CD4-positive, CD25-positive, alpha-beta regulatory T cell (primary cell): ENCODE data around the gene PCNT. TPM values are rescaled to one million over a fixed set of nuclear protein-coding genes. Genes with fewer than 3 reads are reported as not detected.

Experiments used
- ATAC-seq, 2 donors: fragments of 150-1000 bp; cut with Tn5 transposase; one replicate each; pipeline ENCODE4 v1.10.0; 2021; ENCODE audit warnings: low read depth in 2 of 2, moderate number of reproducible peaks in 2 of 2, moderate library complexity in 1 of 2
- DNase-seq, 3 donors: peaks; one replicate each; pipeline versions ENCODE4 v3.0.0 to v3.0.0-alpha.2; 2012 to 2022; ENCODE audit warnings: mixed read lengths in 1 of 3
- H3K27ac ChIP-seq: one replicate; pipeline ENCODE4 v1.7.0; 2013; ENCODE audit warnings: mild to moderate bottlenecking, low read length; ENCODE audit not compliant: insufficient read depth, poor library complexity, severe bottlenecking
- H3K27me3 ChIP-seq: one replicate; pipeline ENCODE4 v1.7.0; 2013; ENCODE audit warnings: low read length; ENCODE audit not compliant: control insufficient read depth, insufficient read depth
- H3K36me3 ChIP-seq: one replicate; pipeline ENCODE4 v1.7.0; 2013; ENCODE audit warnings: mild to moderate bottlenecking, low read length, moderate library complexity; ENCODE audit not compliant: control insufficient read depth, insufficient read depth
- H3K4me1 ChIP-seq: 2 replicates; pipeline ENCODE4 v1.7.0; 2013; ENCODE audit warnings: mild to moderate bottlenecking, low read length; ENCODE audit not compliant: insufficient read depth, control insufficient read depth, poor library complexity, severe bottlenecking
- H3K4me3 ChIP-seq: one replicate; pipeline ENCODE4 v1.7.0; 2013; ENCODE audit warnings: low read depth, mild to moderate bottlenecking, low read length, moderate library complexity
- H3K9me3 ChIP-seq, 2 experiments: 1 replicate in 1 of 2; 2 replicates in 1 of 2; pipeline ENCODE4 v1.7.0; 2013; ENCODE audit warnings: low read length in 2 of 2, mild to moderate bottlenecking in 1 of 2, moderate library complexity in 1 of 2; ENCODE audit not compliant: control insufficient read depth in 2 of 2
- H3K27ac Mint-ChIP-seq, 3 donors: one replicate each; pipeline ENCODE4 v1.8.0; 2020 to 2022; ENCODE audit warnings: mild to moderate bottlenecking in 3 of 3, mixed read lengths in 3 of 3, moderate library complexity in 2 of 3
- H3K27me3 Mint-ChIP-seq: one replicate; pipeline ENCODE4 v1.8.0; 2022; ENCODE audit warnings: mild to moderate bottlenecking, mixed read lengths
- H3K36me3 Mint-ChIP-seq: one replicate; pipeline ENCODE4 v1.8.0; 2020; ENCODE audit warnings: mixed read lengths
- H3K4me1 Mint-ChIP-seq, 4 donors: one replicate each; pipeline ENCODE4 v1.8.0; 2020 to 2022; ENCODE audit warnings: mixed read lengths in 4 of 4, mild to moderate bottlenecking in 1 of 4
- H3K4me3 Mint-ChIP-seq, 4 donors: one replicate each; pipeline ENCODE4 v1.8.0; 2020 to 2022; ENCODE audit warnings: mild to moderate bottlenecking in 4 of 4, mixed read lengths in 4 of 4, moderate library complexity in 3 of 4
- H3K9me3 Mint-ChIP-seq, 7 donors: one replicate each; pipeline ENCODE4 v1.8.0; 2020 to 2022; ENCODE audit warnings: mixed read lengths in 7 of 7, mild to moderate bottlenecking in 3 of 7, moderate library complexity in 2 of 7
- polyA plus RNA-seq, 4 donors: library from polyadenylated mRNA; unstranded; fragments of 300-500 nt; fragmentation: Illumina TruSeq; gene quantifications; one replicate each; pipeline ENCODE4 v1.2.3, GENCODE V29; 2021
- total RNA-seq: library from RNA; stranded (reverse); gene quantifications from one replicate; pipeline ENCODE4 v1.2.3, GENCODE V29; 2022

PCNT gene
- total and polyA plus RNA-seq, 5 donors from 2014 or later, result 5.3 to 64.5 (median 10.5) TPM

- Mint-ChIP-seq H3K27ac (peak overlapping the region in 1 of 3 donors; percentile 65), H3K36me3 (peaks cover 48% of the 10 kb centered on the region), H3K9me3 (peaks cover 0 to 2% (median 0%) of the 10 kb centered on the region in 7 donors), H3K4me1 (peaks cover 15 to 34% (median 26%) of the 10 kb centered on the region in 4 donors), H3K27me3 (no peaks in the 10 kb centered on the region), H3K4me3 (no peak overlapping the region)
- Histone ChIP-seq H3K27me3 (no peaks in the 10 kb centered on the region), H3K9me3 (no peaks in the 10 kb centered on the region), H3K27ac (no peak overlapping the region), H3K4me3 (no peak overlapping the region), H3K36me3 (peaks cover 74% of the 10 kb centered on the region), H3K4me1 (no peaks in the 10 kb centered on the region)
- ATAC-seq, result no peak
- no peak for DNase-seq
Measured at GRCh38 chr21:46489800-46490199, 165.8 kb downstream of the PCNT start.

DNA sequence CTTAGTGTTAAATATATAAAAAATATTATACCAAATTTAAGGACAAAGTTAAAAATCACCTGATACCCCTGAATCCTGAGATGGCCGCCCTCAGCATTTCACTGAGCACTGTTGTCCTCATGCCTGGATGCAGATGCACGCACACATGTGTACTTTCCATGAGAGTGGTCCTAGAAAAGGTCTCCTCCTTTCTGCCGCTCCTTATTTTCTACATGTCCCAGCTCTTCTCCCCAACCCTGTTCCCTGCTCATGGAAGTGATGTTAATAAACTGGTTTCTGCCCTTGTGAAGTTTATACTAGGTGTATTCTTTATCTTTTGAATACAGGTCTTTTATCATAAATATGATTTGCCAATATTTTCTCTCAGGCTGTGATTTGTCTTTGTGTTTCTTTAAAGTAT is 167.6 kb downstream of the PCNT start:
- peak overlapping the region in 1 of 3 donors; percentile 54 for H3K27ac Mint-ChIP-seq
- H3K36me3 Mint-ChIP-seq, result peaks cover 43% of the 10 kb centered on the region
- peaks cover 70% of the 10 kb centered on the region for H3K36me3 ChIP-seq
- DNase-seq (no peak), ATAC-seq (no peak)
- no peak overlapping the region for H3K4me3 ChIP-seq
- H3K27me3 Mint-ChIP-seq, result no peaks in the 10 kb centered on the region
- H3K4me1 Mint-ChIP-seq, result peaks cover 15 to 31% (median 26%) of the 10 kb centered on the region in 4 donors
- H3K9me3 Mint-ChIP-seq, result peaks cover 0 to 2% (median 0%) of the 10 kb centered on the region in 7 donors
- H3K4me1 ChIP-seq, result no peaks in the 10 kb centered on the region
- no peaks in the 10 kb centered on the region for H3K27me3 ChIP-seq
- no peak overlapping the region for H3K27ac ChIP-seq
- no peak overlapping the region for H3K4me3 Mint-ChIP-seq
- no peaks in the 10 kb centered on the region for H3K9me3 ChIP-seq

- ATAC-seq (no peak), DNase-seq (no peak)
- no peaks in the 10 kb centered on the region for H3K9me3 ChIP-seq
- H3K4me3 ChIP-seq, result no peak overlapping the region
- Mint-ChIP-seq H3K27me3 (no peaks in the 10 kb centered on the region), H3K4me3 (no peak overlapping the region), H3K36me3 (peaks cover 42% of the 10 kb centered on the region), H3K4me1 (peaks cover 15 to 35% (median 22%) of the 10 kb centered on the region in 4 donors), H3K9me3 (peaks cover 0 to 2% (median 0%) of the 10 kb centered on the region in 7 donors), H3K27ac (peak overlapping the region in 1 of 3 donors; percentile 16)
- no peaks in the 10 kb centered on the region for H3K27me3 ChIP-seq
- no peak overlapping the region for H3K27ac ChIP-seq
- no peaks in the 10 kb centered on the region for H3K4me1 ChIP-seq
- peaks cover 72% of the 10 kb centered on the region for H3K36me3 ChIP-seq
Measured at GRCh38 chr21:46492851-46493250, 168.9 kb downstream of the PCNT start.

DNA sequence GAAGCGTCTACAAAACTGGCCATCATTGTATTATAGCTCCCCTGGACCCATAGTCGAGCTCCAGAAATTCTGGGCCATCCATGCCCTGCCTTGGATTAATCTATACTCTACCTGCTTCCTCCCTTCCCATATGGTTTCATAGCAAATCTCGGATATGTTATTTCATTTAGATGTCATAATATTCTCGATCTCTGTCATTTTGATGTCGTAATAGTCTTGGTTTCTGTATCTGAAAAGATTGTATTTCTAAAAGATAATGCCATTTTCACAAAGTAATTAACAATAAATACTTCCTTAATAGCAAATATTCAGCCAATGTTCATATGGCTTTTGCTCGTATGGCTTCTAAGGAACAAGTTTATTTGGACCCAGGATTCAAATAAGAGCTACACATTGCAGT is 169.9 kb downstream of the PCNT start:
- DNase-seq (no peak), ATAC-seq (no peak)
- Mint-ChIP-seq H3K36me3 (peaks cover 46% of the 10 kb centered on the region), H3K4me3 (no peak overlapping the region), H3K9me3 (peaks cover 0 to 2% (median 0%) of the 10 kb centered on the region in 7 donors), H3K4me1 (peaks cover 8 to 31% (median 21%) of the 10 kb centered on the region in 4 donors), H3K27me3 (no peaks in the 10 kb centered on the region), H3K27ac (peak overlapping the region in 1 of 3 donors; percentile 76)
- Histone ChIP-seq H3K9me3 (no peaks in the 10 kb centered on the region), H3K27me3 (no peaks in the 10 kb centered on the region), H3K27ac (no peak overlapping the region), H3K4me3 (no peak overlapping the region), H3K36me3 (peaks cover 82% of the 10 kb centered on the region), H3K4me1 (peaks cover 2% of the 10 kb centered on the region)

Other genes starting within 250 kb of the PCNT start
- gene COL6A2, start 226.0 kb upstream of the PCNT start, total RNA-seq, result 12.9 TPM
- 1 to 10 TPM in 2 of 4 donors, under 1 TPM in 2; 0.08 to 3.8 (median 0.83) TPM for gene COL6A2, start 226.0 kb upstream of the PCNT start, polyA plus RNA-seq
- gene FTCD, start 168.6 kb upstream of the PCNT start, total RNA-seq, result not detected
- under 1 TPM in 1 of 4 donors, not detected in 3; 0.38 TPM for gene FTCD, start 168.6 kb upstream of the PCNT start, polyA plus RNA-seq
- gene SPATC1L, start 139.7 kb upstream of the PCNT start, total RNA-seq, result 1.7 TPM
- gene SPATC1L, start 139.7 kb upstream of the PCNT start, polyA plus RNA-seq, result 1 to 10 TPM; 2.5 to 9.2 (median 6.2) TPM
- gene LSS, start 95.4 kb upstream of the PCNT start, total RNA-seq, result 51.6 TPM
- gene LSS, start 95.4 kb upstream of the PCNT start, polyA plus RNA-seq, result 10 to 100 TPM in 3 of 4 donors, 1 to 10 TPM in 1; 8.8 to 18.0 (median 12.3) TPM
- 139 TPM for gene MCM3AP, start 38.5 kb upstream of the PCNT start, total RNA-seq
- gene MCM3AP, start 38.5 kb upstream of the PCNT start, polyA plus RNA-seq, result 10 to 100 TPM; 30.7 to 47.2 (median 44.8) TPM
- gene YBEY, start 37.8 kb upstream of the PCNT start, total RNA-seq, result 10.9 TPM
- 10 to 100 TPM; 13.6 to 18.3 (median 15.4) TPM for gene YBEY, start 37.8 kb upstream of the PCNT start, polyA plus RNA-seq
- gene C21orf58, start 286 bp upstream of the PCNT start, total RNA-seq, result 5.2 TPM
- under 1 TPM; 0.64 to 0.96 (median 0.83) TPM for gene C21orf58, start 286 bp upstream of the PCNT start, polyA plus RNA-seq
- gene DIP2A, start 134.7 kb downstream of the PCNT start, total RNA-seq, result 125 TPM
- gene DIP2A, start 134.7 kb downstream of the PCNT start, polyA plus RNA-seq, result 10 to 100 TPM; 12.6 to 24.8 (median 16.6) TPM